Epithelial cell of esophagus (primary cell): ENCODE results near the gene PLXNC1.

Experiments
- DNase-seq: peaks from one replicate; pipeline ENCODE4 v3.0.0; 2010; ENCODE audit warnings: low read depth
- H3K4me3 ChIP-seq: 2 replicates; pipeline ENCODE4 v1.5.1; 2011; ENCODE audit warnings: mild to moderate bottlenecking, low read length, control low read depth
- CTCF ChIP-seq: IDR thresholded peaks from 2 replicates; pipeline ENCODE4 v1.5.1; 2011; ENCODE audit warnings: low read depth, mild to moderate bottlenecking, low read length, control low read depth, inconsistent platforms; ENCODE audit not compliant: insufficient read depth; ENCODE audit errors: missing control alignments

The PLXNC1 gene

DNA sequence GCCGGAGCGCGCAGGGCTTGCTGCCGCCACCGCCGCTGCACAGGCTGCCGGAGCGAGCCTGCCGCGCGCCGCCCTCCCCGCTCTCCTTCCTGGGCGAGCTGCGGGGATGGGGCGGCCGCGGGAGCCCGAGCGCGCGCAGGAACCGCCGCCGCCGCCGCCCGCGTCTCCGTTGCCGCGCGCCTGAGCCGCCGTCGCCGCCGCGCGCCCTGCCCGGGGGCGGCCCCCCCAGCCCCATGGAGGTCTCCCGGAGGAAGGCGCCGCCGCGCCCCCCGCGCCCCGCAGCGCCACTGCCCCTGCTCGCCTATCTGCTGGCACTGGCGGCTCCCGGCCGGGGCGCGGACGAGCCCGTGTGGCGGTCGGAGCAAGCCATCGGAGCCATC lies 352 bp downstream of the PLXNC1 start:
- no peak for TF ChIP-seq CTCF
- DNase-seq = peak; percentile 41
- H3K4me3 ChIP-seq = no peak overlapping the region

DNA sequence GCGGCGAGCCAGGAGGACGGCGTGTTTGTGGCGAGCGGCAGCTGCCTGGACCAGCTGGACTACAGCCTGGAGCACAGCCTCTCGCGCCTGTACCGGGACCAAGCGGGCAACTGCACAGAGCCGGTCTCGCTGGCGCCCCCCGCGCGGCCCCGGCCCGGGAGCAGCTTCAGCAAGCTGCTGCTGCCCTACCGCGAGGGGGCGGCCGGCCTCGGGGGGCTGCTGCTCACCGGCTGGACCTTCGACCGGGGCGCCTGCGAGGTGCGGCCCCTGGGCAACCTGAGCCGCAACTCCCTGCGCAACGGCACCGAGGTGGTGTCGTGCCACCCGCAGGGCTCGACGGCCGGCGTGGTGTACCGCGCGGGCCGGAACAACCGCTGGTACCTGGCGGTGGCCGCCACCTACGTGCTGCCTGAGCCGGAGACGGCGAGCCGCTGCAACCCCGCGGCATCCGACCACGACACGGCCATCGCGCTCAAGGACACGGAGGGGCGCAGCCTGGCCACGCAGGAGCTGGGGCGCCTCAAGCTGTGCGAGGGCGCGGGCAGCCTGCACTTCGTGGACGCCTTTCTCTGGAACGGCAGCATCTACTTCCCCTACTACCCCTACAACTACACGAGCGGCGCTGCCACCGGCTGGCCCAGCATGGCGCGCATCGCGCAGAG lies 873 bp downstream of the PLXNC1 start:
- DNase-seq = peak; percentile 7
- H3K4me3 ChIP-seq = no peak overlapping the region
- no peak for TF ChIP-seq CTCF

GRCh38 chr12:94149781-94150239 lies 1.4 kb downstream of the PLXNC1 start:
- H3K4me3 ChIP-seq = no peak overlapping the region
- peak; percentile 6 for DNase-seq

DNA sequence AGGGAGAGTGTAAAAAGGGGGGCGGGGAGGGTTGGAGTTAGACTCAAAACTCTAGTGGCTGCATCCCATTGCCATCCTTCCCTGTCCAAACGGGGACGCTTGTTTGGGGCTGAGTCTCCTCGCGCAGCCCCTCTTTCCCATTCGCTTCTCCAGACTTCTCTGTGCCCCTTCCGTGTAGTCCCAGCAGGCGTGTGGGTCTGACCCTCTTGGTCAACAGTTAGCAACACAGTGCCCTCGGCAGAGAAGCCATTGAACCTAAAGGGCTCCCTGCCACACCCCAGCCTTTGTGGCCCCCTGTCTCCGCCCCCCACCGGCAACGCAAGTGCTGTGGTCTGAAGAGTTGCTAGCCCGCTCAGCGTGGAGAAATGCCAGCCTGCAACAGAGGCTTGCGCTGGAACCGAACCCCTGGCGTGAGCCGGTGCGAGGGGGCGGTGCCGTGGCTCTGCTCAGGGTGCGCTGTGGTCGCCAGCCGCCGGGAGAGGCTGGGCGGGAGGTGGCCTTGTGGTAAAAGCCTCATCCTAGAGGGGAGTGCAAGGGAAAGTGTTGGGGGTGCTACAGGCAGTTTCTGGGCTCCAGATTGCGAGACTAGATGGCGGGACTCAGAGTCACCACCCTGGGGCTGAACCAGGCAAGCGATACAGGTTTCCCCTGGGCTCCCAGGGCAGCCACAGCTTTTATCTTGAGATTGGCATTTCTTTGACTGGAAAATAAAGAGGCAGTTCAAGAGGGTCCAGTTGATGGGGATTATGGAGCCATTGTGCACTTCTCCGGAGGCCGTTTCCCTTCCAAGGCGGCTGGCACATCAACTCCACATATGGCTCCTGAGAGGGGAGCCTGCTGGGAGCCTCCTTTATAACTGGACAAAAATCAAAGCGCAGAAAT lies 2.1 kb downstream of the PLXNC1 start:
- no peak for TF ChIP-seq CTCF
- H3K4me3 ChIP-seq = no peak overlapping the region
- no peak for DNase-seq

More at GRCh38 chr12:94149781-94150239, 1.4 kb downstream of the PLXNC1 start:
- TF ChIP-seq CTCF = no peak

- H3K4me3 ChIP-seq = no peak overlapping the region
Observed at GRCh38 chr12:94151582-94151981, 3.2 kb downstream of the PLXNC1 start.

More at GRCh38 chr12:94151582-94151981, 3.2 kb downstream of the PLXNC1 start:
- TF ChIP-seq CTCF = no peak
- DNase-seq = no peak
